Mesenchymal stem cell (in vitro differentiated cells and primary cell): Measurements from ENCODE around the gene PAQR6.

Experiments used
- DNase-seq: peaks from one replicate; pipeline ENCODE4 v3.0.0-alpha.2; 2013
- H2AFZ ChIP-seq: one replicate; pipeline ENCODE4 v1.6.1; 2013; ENCODE audit warnings: low read depth, mild to moderate bottlenecking, control low read depth, inconsistent platforms, low read length, moderate library complexity
- H2AK5ac ChIP-seq: 2 replicates; pipeline ENCODE4 v1.6.1; 2013; ENCODE audit warnings: low read length, moderate library complexity, mild to moderate bottlenecking, inconsistent platforms; ENCODE audit not compliant: severe bottlenecking
- H2BK120ac ChIP-seq: one replicate; pipeline ENCODE4 v1.6.1; 2013; ENCODE audit warnings: low read depth, mild to moderate bottlenecking, inconsistent platforms, low read length, moderate library complexity
- H2BK12ac ChIP-seq, 2 experiments: one replicate each; pipeline ENCODE4 v1.6.1; 2013; ENCODE audit warnings: inconsistent platforms in 2 of 2, low read length in 2 of 2, mild to moderate bottlenecking in 2 of 2, moderate library complexity in 2 of 2, control low read depth in 1 of 2
- H2BK15ac ChIP-seq: one replicate; pipeline ENCODE4 v1.6.1; 2013; ENCODE audit warnings: mild to moderate bottlenecking, low read depth, inconsistent platforms; ENCODE audit not compliant: poor library complexity, severe bottlenecking
- H2BK5ac ChIP-seq: 2 replicates; pipeline ENCODE4 v1.6.1; 2013; ENCODE audit warnings: low read depth, mild to moderate bottlenecking, low read length, control low read depth, inconsistent platforms; ENCODE audit not compliant: poor library complexity, severe bottlenecking
- H3K14ac ChIP-seq, 2 experiments: one replicate each; pipeline ENCODE4 v1.6.1; 2013; ENCODE audit warnings: inconsistent platforms in 2 of 2, low read length in 2 of 2, control low read depth in 1 of 2, mild to moderate bottlenecking in 1 of 2, moderate library complexity in 1 of 2
- H3K18ac ChIP-seq, 2 experiments: one replicate each; pipeline ENCODE4 v1.6.1; 2013; ENCODE audit warnings: inconsistent platforms in 2 of 2, low read length in 2 of 2, control low read depth in 1 of 2, low read depth in 1 of 2, mild to moderate bottlenecking in 1 of 2
- H3K23ac ChIP-seq, 2 experiments: one replicate each; pipeline ENCODE4 v1.6.1; 2013; ENCODE audit warnings: inconsistent platforms in 2 of 2, low read length in 2 of 2, mild to moderate bottlenecking in 2 of 2, moderate library complexity in 2 of 2, control low read depth in 1 of 2
- H3K27ac ChIP-seq: 2 replicates; pipeline ENCODE4 v1.5.1; 2013; ENCODE audit warnings: mild to moderate bottlenecking, moderate library complexity, low read length, control low read depth, inconsistent platforms; ENCODE audit not compliant: poor library complexity, severe bottlenecking
- H3K27me3 ChIP-seq, 2 experiments: 2 replicates each; pipeline versions ENCODE4 v1.6.1 to v1.7.0; 2013; ENCODE audit warnings: low read length in 2 of 2, mild to moderate bottlenecking in 2 of 2, moderate library complexity in 2 of 2, control low read depth in 1 of 2, inconsistent platforms in 1 of 2; ENCODE audit not compliant: control insufficient read depth in 1 of 2, insufficient read depth in 1 of 2
- H3K36me3 ChIP-seq, 2 experiments: 2 replicates each; pipeline versions ENCODE4 v1.6.1 to v1.7.0; 2013; ENCODE audit warnings: low read length in 2 of 2, control low read depth in 1 of 2, inconsistent platforms in 1 of 2, low read depth in 1 of 2, mild to moderate bottlenecking in 1 of 2; ENCODE audit not compliant: insufficient read depth in 2 of 2, control insufficient read depth in 1 of 2
- H3K4ac ChIP-seq, 2 experiments: one replicate each; pipeline ENCODE4 v1.6.1; 2013; ENCODE audit warnings: inconsistent platforms in 2 of 2, low read length in 2 of 2, mild to moderate bottlenecking in 2 of 2, moderate library complexity in 2 of 2, control low read depth in 1 of 2, low read depth in 1 of 2
- H3K4me1 ChIP-seq: 2 replicates; pipeline ENCODE4 v1.6.1; 2013; ENCODE audit warnings: low read depth, low read length, control low read depth; ENCODE audit not compliant: control insufficient read depth, insufficient read depth
- H3K4me2 ChIP-seq: 2 replicates; pipeline ENCODE4 v1.6.1; 2013; ENCODE audit warnings: low read length, mild to moderate bottlenecking, inconsistent platforms; ENCODE audit not compliant: poor library complexity, severe bottlenecking
- H3K4me3 ChIP-seq, 2 experiments: 2 replicates each; pipeline versions ENCODE4 v1.5.1 to v1.7.0; 2013; ENCODE audit warnings: low read length in 2 of 2, mild to moderate bottlenecking in 2 of 2, control low read depth in 1 of 2, low read depth in 1 of 2; ENCODE audit not compliant: insufficient read depth in 1 of 2
- H3K79me1 ChIP-seq: replicated peaks from 2 replicates; pipeline ENCODE4 v1.6.1; 2013; ENCODE audit warnings: mild to moderate bottlenecking, control low read depth, low read length, inconsistent platforms; ENCODE audit not compliant: poor library complexity, severe bottlenecking
- H3K9ac ChIP-seq: 2 replicates; pipeline ENCODE4 v1.7.0; 2013; ENCODE audit warnings: mild to moderate bottlenecking, low read length, moderate library complexity
- H3K9me3 ChIP-seq: 2 replicates; pipeline ENCODE4 v1.7.0; 2013; ENCODE audit warnings: mild to moderate bottlenecking, low read length; ENCODE audit not compliant: control insufficient read depth
- H4K8ac ChIP-seq: one replicate; pipeline ENCODE4 v1.6.1; 2013; ENCODE audit warnings: inconsistent platforms, mild to moderate bottlenecking, low read length, moderate library complexity
- H4K91ac ChIP-seq: one replicate; pipeline ENCODE4 v1.6.1; 2013; ENCODE audit warnings: mild to moderate bottlenecking, low read length, inconsistent platforms
- WGBS: methylation state at CpG from one replicate; pipeline ENCODE4 v1.1.7; 2013; ENCODE audit warnings: mixed read lengths; 5-methylcytosine and 5-hydroxymethylcytosine counted together

The PAQR6 gene

GRCh38 chr1:156284757-156285156, 36.9 kb upstream of the PAQR6 start:
- Histone ChIP-seq H3K23ac (no peak overlapping the region), H3K14ac (no peak overlapping the region), H3K27me3 (no peaks in the 10 kb centered on the region), H2AK5ac (no peak overlapping the region), H3K4me3 (no peak overlapping the region), H2AFZ (no peak overlapping the region), H3K9me3 (no peaks in the 10 kb centered on the region), H3K79me1 (peaks cover 14% of the 10 kb centered on the region), H3K4me2 (no peak overlapping the region), H2BK12ac (no peak overlapping the region), H3K18ac (no peak overlapping the region), H3K36me3 (peaks cover 21 to 27% of the 10 kb centered on the region in 2 experiments), H2BK5ac (no peak overlapping the region), H3K4ac (no peak overlapping the region), H2BK15ac (no peak overlapping the region), H3K27ac (no peak overlapping the region), H4K91ac (no peak overlapping the region), H3K4me1 (peaks cover 9% of the 10 kb centered on the region), H4K8ac (no peak overlapping the region), H2BK120ac (no peak overlapping the region), H3K9ac (peak overlapping the region; percentile 25)
- no peak for DNase-seq
- WGBS: 87% methylated on average over 4 of the region's 4 CpGs

GRCh38 chr1:156284112-156284511, 36.3 kb upstream of the PAQR6 start, which contains the start of gene TMEM79:
TSS of gene TMEM79 (plus strand) at chr1:156284325. CDS start at chr1:156285227, 902 bp downstream.
- Histone ChIP-seq H3K18ac (peak within 1 kb of the TSS in 1 of 2 experiments; percentile 69), H3K79me1 (peaks cover 13% of the 10 kb centered on the region), H3K23ac (no peak within 1 kb of the TSS), H2AFZ (no peak within 1 kb of the TSS), H3K36me3 (peaks cover 21 to 25% of the 10 kb centered on the region in 2 experiments), H3K4me2 (peak within 1 kb of the TSS; percentile 41), H3K27me3 (no peaks in the 10 kb centered on the region), H2BK120ac (no peak within 1 kb of the TSS), H3K4ac (no peak within 1 kb of the TSS), H4K8ac (peak within 1 kb of the TSS; percentile 27), H3K27ac (peak within 1 kb of the TSS; percentile 17), H2BK12ac (no peak within 1 kb of the TSS), H3K9ac (peak within 1 kb of the TSS; percentile 89), H2AK5ac (no peak within 1 kb of the TSS), H3K4me3 (peak within 1 kb of the TSS in 1 of 2 experiments; percentile 89), H3K9me3 (no peaks in the 10 kb centered on the region), H3K4me1 (peaks cover 9% of the 10 kb centered on the region), H2BK5ac (no peak within 1 kb of the TSS), H4K91ac (no peak within 1 kb of the TSS), H3K14ac (no peak within 1 kb of the TSS), H2BK15ac (peak within 1 kb of the TSS; percentile 21)
- no peak for DNase-seq
- 86% methylated on average over 7 of the region's 7 CpGs for WGBS

GRCh38 chr1:156283521-156283920, 35.7 kb upstream of the PAQR6 start:
- Histone ChIP-seq H3K4me2 (peak overlapping the region; percentile 41), H3K4me3 (peak overlapping the region in 1 of 2 experiments; percentile 89), H2BK5ac (no peak overlapping the region), H3K9me3 (no peaks in the 10 kb centered on the region), H3K27me3 (no peaks in the 10 kb centered on the region), H2AFZ (no peak overlapping the region), H3K9ac (peak overlapping the region; percentile 89), H2BK12ac (no peak overlapping the region), H3K23ac (no peak overlapping the region), H4K8ac (peak overlapping the region; percentile 27), H3K4ac (no peak overlapping the region), H3K27ac (no peak overlapping the region), H4K91ac (no peak overlapping the region), H3K79me1 (peaks cover 15% of the 10 kb centered on the region), H3K4me1 (peaks cover 9% of the 10 kb centered on the region), H3K14ac (no peak overlapping the region), H3K18ac (no peak overlapping the region), H2AK5ac (no peak overlapping the region), H3K36me3 (peaks cover 24% of the 10 kb centered on the region in 2 experiments), H2BK120ac (no peak overlapping the region), H2BK15ac (no peak overlapping the region)
- DNase-seq: no peak
- no CpG with 5 or more reads among the region's 1 CpG for WGBS

GRCh38 chr1:156282479-156283222, 34.8 kb upstream of the PAQR6 start, which contains the start of gene SMG5:
TSS of gene SMG5 (minus strand) at chr1:156282825. CDS start at chr1:156282680, 145 bp downstream.
- Histone ChIP-seq H3K79me1 (peaks cover 21% of the 10 kb centered on the region), H3K14ac (peak within 1 kb of the TSS; percentile 60 to 97), H3K4me1 (peaks cover 9% of the 10 kb centered on the region), H3K4me3 (peak within 1 kb of the TSS; percentile 89), H3K18ac (peak within 1 kb of the TSS; percentile 88 to 89), H3K27ac (peak within 1 kb of the TSS; percentile 66), H4K8ac (peak within 1 kb of the TSS; percentile 90), H3K36me3 (peaks cover 30 to 32% of the 10 kb centered on the region in 2 experiments), H2BK120ac (peak within 1 kb of the TSS; percentile 68), H2BK12ac (no peak within 1 kb of the TSS), H3K4me2 (peak within 1 kb of the TSS; percentile 83), H3K9me3 (no peaks in the 10 kb centered on the region), H4K91ac (peak within 1 kb of the TSS; percentile 87), H2AK5ac (peak within 1 kb of the TSS; percentile 37), H2BK5ac (peak within 1 kb of the TSS; percentile 66), H3K23ac (no peak within 1 kb of the TSS), H3K27me3 (no peaks in the 10 kb centered on the region), H3K4ac (peak within 1 kb of the TSS; percentile 75 to 81), H2BK15ac (peak within 1 kb of the TSS; percentile 94), H2AFZ (peak within 1 kb of the TSS; percentile 89), H3K9ac (peak within 1 kb of the TSS; percentile 89)
- DNase-seq: peak; percentile 99
- WGBS: under 1% methylated on average over 50 of the region's 50 CpGs
